Keratinocyte (primary cell): Measurements from ENCODE around the gene ARHGEF33. TPM values are rescaled to one million over a fixed set of nuclear protein-coding genes. Genes with fewer than 3 reads are reported as not detected.

ENCODE experiments used
- DNase-seq: peaks from one replicate; pipeline ENCODE4 v3.0.0-alpha.2; 2011; ENCODE audit warnings: low read depth, missing footprints, low spot score
- FAIRE-seq: peaks from 2 replicates; lab custom pipeline; 2011; peaks lifted over from hg19 to GRCh38; lab: Jason Lieb, UNC
- H2AFZ ChIP-seq: 2 replicates; pipeline ENCODE4 v1.6.0; 2012; ENCODE audit warnings: low read length, control low read depth, inconsistent platforms; ENCODE audit not compliant: control insufficient read depth
- H3K27ac ChIP-seq: 2 replicates; pipeline ENCODE4 v1.5.1; 2011; ENCODE audit warnings: low read length; ENCODE audit not compliant: control insufficient read depth, insufficient read depth
- H3K27me3 ChIP-seq: 3 replicates; pipeline ENCODE4 v1.6.0; 2011; ENCODE audit warnings: low read length; ENCODE audit not compliant: control insufficient read depth, insufficient read depth; ENCODE audit errors: extremely low read depth
- H3K36me3 ChIP-seq, 2 experiments: 2 replicates in 1 of 2; 3 replicates in 1 of 2; pipeline ENCODE4 v1.5.1; 2011; ENCODE audit warnings: low read length in 2 of 2, mild to moderate bottlenecking in 1 of 2; ENCODE audit not compliant: control insufficient read depth in 2 of 2, insufficient read depth in 2 of 2; ENCODE audit errors: extremely low read depth in 1 of 2
- H3K4me1 ChIP-seq: 3 replicates; pipeline ENCODE4 v1.5.1; 2011; ENCODE audit warnings: low read length; ENCODE audit not compliant: control insufficient read depth, insufficient read depth; ENCODE audit errors: extremely low read depth
- H3K4me2 ChIP-seq: 3 replicates; pipeline ENCODE4 v1.6.0; 2011; ENCODE audit warnings: low read depth, low read length; ENCODE audit not compliant: control insufficient read depth, insufficient read depth; ENCODE audit errors: extremely low read depth
- H3K4me3 ChIP-seq, 3 experiments: fragments of 200-600 bp in 1 of 3; sonication (generic) in 1 of 3; 2 replicates in 2 of 3; 3 replicates in 1 of 3; pipeline ENCODE4 v1.5.1; 2011 to 2016; ENCODE audit warnings: low read length in 3 of 3, mild to moderate bottlenecking in 3 of 3, control low read depth in 2 of 3, inconsistent platforms in 1 of 3, low read depth in 1 of 3, mixed read lengths in 1 of 3, mixed run types in 1 of 3, moderate library complexity in 1 of 3; ENCODE audit not compliant: control insufficient read depth in 2 of 3, insufficient read depth in 2 of 3; ENCODE audit errors: extremely low read depth in 1 of 3
- H3K79me2 ChIP-seq: 2 replicates; pipeline ENCODE4 v1.6.0; 2012; ENCODE audit warnings: low read length; ENCODE audit not compliant: control insufficient read depth, insufficient read depth
- H3K9ac ChIP-seq: 3 replicates; pipeline ENCODE4 v1.6.0; 2011; ENCODE audit warnings: low read length; ENCODE audit not compliant: control insufficient read depth, insufficient read depth; ENCODE audit errors: extremely low read depth
- H3K9me1 ChIP-seq: 3 replicates; pipeline ENCODE4 v1.6.0; 2011; ENCODE audit warnings: low read length; ENCODE audit not compliant: control insufficient read depth, insufficient read depth; ENCODE audit errors: extremely low read depth
- H3K9me3 ChIP-seq: 2 replicates; pipeline ENCODE4 v1.5.1; 2012; ENCODE audit warnings: low read depth, low read length; ENCODE audit not compliant: control insufficient read depth
- H4K20me1 ChIP-seq: 3 replicates; pipeline ENCODE4 v1.6.0; 2011; ENCODE audit warnings: low read length; ENCODE audit not compliant: control insufficient read depth, insufficient read depth; ENCODE audit errors: extremely low read depth
- EZH2 ChIP-seq: IDR thresholded peaks from one replicate; pipeline ENCODE4 v1.6.1; 2012; ENCODE audit warnings: inconsistent platforms, mild to moderate bottlenecking, low read length, moderate library complexity
- dilution Hi-C: fragments of 300-500 bp; cut with MboI; formaldehyde crosslinking; loops from one replicate; pipeline ENCODE4 v1.7.0; 2020; ENCODE audit warnings: low sequenced_read_pairs; ENCODE audit not compliant: extremely low pct_ligation_motif_present
- polyA plus RNA-seq, 5 experiments: library from polyadenylated mRNA; depleted of rRNA in 3 of 5; stranded (reverse) in 3 of 5; stranded (forward) in 1 of 5; unstranded in 1 of 5; fragments of >200 nt; gene quantifications; 1 replicate in 1 of 5; 2 replicates in 3 of 5; 3 replicates in 1 of 5; pipeline versions ENCODE4 v1.2.1 to v1.2.3, GENCODE V29; 2011 to 2012; ENCODE audit warnings: missing spikeins in 2 of 5, low read depth in 1 of 5, low replicate concordance in 1 of 5
- TF ChIP-seq, protein P1 (sequence below), 3 experiments: IDR thresholded peaks in 1 of 3; conservative IDR thresholded peaks in 1 of 3; optimal IDR thresholded peaks in 1 of 3; 2 replicates in 2 of 3; 3 replicates in 1 of 3; pipeline versions ENCODE3 to v1.5.1; 2011; ENCODE audit warnings: low read length in 3 of 3, mild to moderate bottlenecking in 3 of 3, moderate library complexity in 2 of 3, control low read depth in 1 of 3, inconsistent platforms in 1 of 3; ENCODE audit not compliant: insufficient read depth in 2 of 3; ENCODE audit errors: extremely low read depth in 1 of 3

ARHGEF33 gene
- polyA plus RNA-seq, 1 donor (not counting 4 experiments of a cell fraction or from before 2014, with no cell fraction given), result 0.09 TPM

DNA sequence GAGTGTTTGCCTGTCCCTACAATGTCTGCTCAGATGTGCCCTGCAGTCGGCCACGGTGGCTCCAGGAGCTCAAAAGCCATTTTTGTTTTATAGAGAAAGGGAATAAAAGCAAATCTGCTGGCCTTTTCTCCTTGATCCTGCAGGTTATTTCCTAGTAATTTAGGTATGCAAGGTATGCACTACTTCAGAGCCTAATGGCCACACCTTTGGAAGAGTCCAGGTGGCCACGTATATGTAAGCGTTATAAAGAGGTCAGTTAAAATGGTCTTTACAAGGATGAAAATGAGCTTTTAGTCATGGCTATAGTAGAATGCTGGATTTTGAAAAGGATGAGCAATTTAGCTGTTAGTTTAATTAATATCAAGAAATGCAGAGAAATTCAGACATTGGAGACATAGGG lies 81.7 kb downstream of the ARHGEF33 start:
- Histone ChIP-seq H3K4me1 (no peaks in the 10 kb centered on the region), H4K20me1 (no peaks in the 10 kb centered on the region), H3K9me3 (no peaks in the 10 kb centered on the region), H3K9ac (no peak overlapping the region), H3K79me2 (no peaks in the 10 kb centered on the region), H3K27ac (no peak overlapping the region), H3K36me3 (no peaks in the 10 kb centered on the region), H3K4me2 (no peak overlapping the region), H3K4me3 (no peak overlapping the region), H3K9me1 (no peaks in the 10 kb centered on the region), H3K27me3 (no peaks in the 10 kb centered on the region), H2AFZ (no peak overlapping the region)
- dilution Hi-C loops, result no loop called here
- FAIRE-seq (no peak), DNase-seq (no peak)
- TF ChIP-seq, protein P1, sequence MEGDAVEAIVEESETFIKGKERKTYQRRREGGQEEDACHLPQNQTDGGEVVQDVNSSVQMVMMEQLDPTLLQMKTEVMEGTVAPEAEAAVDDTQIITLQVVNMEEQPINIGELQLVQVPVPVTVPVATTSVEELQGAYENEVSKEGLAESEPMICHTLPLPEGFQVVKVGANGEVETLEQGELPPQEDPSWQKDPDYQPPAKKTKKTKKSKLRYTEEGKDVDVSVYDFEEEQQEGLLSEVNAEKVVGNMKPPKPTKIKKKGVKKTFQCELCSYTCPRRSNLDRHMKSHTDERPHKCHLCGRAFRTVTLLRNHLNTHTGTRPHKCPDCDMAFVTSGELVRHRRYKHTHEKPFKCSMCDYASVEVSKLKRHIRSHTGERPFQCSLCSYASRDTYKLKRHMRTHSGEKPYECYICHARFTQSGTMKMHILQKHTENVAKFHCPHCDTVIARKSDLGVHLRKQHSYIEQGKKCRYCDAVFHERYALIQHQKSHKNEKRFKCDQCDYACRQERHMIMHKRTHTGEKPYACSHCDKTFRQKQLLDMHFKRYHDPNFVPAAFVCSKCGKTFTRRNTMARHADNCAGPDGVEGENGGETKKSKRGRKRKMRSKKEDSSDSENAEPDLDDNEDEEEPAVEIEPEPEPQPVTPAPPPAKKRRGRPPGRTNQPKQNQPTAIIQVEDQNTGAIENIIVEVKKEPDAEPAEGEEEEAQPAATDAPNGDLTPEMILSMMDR (optimal IDR thresholded peaks at IDR 0.05 in 1 of 3, IDR thresholded peaks at IDR 0.05 in 1 of 3, conservative IDR thresholded peaks at IDR 0.05 in 1 of 3; ENCODE audit: extremely low read depth in 1 of 3, insufficient read depth in 2 of 3, low read length in 3 of 3), result no peak
- no peak for TF ChIP-seq EZH2

DNA sequence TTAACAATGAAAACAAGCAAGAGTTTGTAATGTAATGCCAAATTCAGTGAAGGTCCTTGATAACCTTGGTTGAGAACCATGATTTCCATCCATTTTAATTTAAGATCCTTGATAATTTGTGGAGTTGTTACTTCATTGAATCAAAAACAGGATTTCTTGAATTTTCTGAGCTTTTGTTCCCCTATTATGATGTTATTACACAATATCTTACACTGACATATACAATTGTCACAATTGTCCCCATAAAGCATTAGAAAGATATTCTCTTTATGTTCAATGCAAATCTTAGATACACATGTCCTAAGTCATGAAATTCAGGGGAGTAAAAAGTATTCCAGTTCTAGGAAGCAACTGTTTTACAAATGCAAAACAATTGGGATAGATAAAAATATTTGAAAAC lies 83.6 kb downstream of the ARHGEF33 start:
- Histone ChIP-seq H3K4me2 (no peak overlapping the region), H3K27me3 (no peaks in the 10 kb centered on the region), H3K9me1 (no peaks in the 10 kb centered on the region), H3K4me1 (no peaks in the 10 kb centered on the region), H3K9me3 (no peaks in the 10 kb centered on the region), H3K4me3 (no peak overlapping the region), H4K20me1 (no peaks in the 10 kb centered on the region), H3K27ac (no peak overlapping the region), H3K79me2 (no peaks in the 10 kb centered on the region), H3K36me3 (no peaks in the 10 kb centered on the region), H3K9ac (no peak overlapping the region), H2AFZ (no peak overlapping the region)
- DNase-seq, result no peak
- dilution Hi-C loops, result no loop called here
- no peak for FAIRE-seq
- TF ChIP-seq EZH2, result no peak
- TF ChIP-seq, protein P1 (optimal IDR thresholded peaks at IDR 0.05 in 1 of 3, IDR thresholded peaks at IDR 0.05 in 1 of 3, conservative IDR thresholded peaks at IDR 0.05 in 1 of 3; ENCODE audit: extremely low read depth in 1 of 3, insufficient read depth in 2 of 3, low read length in 3 of 3), result no peak
